CD4-positive, alpha-beta T cell treated with Interleukin-6 at 100 ng/mL for 8 hours (primary cell): Measurements from ENCODE around the gene UBE2L3.
"Not testable (repeated sequence)": the region's sequence is repeated elsewhere in the genome, so short reads cannot be mapped to it uniquely, and the experiment has no call there.

Source experiments
- DNase-seq: peaks from one replicate; pipeline ENCODE4 v3.0.0-alpha.2; 2020; ENCODE audit warnings: mixed read lengths, low spot score

Gene UBE2L3

DNA sequence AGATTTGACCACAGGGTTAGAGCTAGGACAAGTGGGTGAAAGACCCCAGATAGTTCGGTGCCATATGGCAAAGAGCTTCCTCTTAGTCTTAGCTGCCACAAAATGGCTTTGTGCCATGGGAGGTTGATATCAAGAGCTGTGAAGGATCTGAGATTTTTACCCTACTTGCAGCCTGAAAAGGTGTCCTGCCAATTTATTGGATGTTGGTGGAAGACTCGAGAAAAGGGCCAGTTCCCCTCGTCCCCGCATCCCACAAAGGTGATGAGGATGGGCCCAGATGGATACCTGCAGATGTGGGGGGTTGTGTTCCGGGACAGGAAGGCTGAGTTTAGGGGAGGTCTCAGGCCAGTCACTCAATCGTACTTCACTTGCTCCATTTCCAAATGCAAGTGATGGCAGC is 35.1 kb downstream of the UBE2L3 start:
- DNase-seq: no peak

DNA sequence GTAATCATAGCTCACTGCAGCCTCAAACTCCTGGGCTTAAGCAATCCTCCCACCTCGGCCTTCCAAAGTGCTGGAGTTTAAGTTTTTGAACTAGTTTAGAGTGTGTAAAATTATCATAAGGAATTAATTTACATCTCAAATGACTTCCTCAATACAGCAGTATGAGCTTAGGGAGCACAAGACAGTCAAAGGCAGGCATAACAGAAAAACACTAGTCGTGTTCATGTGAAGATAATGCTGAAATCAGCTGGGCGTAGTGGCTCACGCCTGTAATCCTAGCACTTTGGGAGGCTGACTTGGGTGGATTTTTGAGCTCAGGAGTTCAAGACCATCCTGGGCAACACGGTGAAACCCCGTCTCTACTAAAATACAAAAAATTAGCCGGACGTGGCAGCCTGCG is 36.5 kb downstream of the UBE2L3 start:
- no peak for DNase-seq

- no peak for DNase-seq
Observed at GRCh38 chr22:21605887-21606564, 38.5 kb downstream of the UBE2L3 start.

- no peak for DNase-seq
Observed at GRCh38 chr22:21606775-21607174, 39.3 kb downstream of the UBE2L3 start.

GRCh38 chr22:21609556-21610157 is 42.1 kb downstream of the UBE2L3 start:
- DNase-seq: not testable (repeated sequence)

GRCh38 chr22:21611210-21611977 is 43.9 kb downstream of the UBE2L3 start:
- DNase-seq: no peak

GRCh38 chr22:21612858-21613257 is 45.3 kb downstream of the UBE2L3 start:
- DNase-seq: no peak

DNA sequence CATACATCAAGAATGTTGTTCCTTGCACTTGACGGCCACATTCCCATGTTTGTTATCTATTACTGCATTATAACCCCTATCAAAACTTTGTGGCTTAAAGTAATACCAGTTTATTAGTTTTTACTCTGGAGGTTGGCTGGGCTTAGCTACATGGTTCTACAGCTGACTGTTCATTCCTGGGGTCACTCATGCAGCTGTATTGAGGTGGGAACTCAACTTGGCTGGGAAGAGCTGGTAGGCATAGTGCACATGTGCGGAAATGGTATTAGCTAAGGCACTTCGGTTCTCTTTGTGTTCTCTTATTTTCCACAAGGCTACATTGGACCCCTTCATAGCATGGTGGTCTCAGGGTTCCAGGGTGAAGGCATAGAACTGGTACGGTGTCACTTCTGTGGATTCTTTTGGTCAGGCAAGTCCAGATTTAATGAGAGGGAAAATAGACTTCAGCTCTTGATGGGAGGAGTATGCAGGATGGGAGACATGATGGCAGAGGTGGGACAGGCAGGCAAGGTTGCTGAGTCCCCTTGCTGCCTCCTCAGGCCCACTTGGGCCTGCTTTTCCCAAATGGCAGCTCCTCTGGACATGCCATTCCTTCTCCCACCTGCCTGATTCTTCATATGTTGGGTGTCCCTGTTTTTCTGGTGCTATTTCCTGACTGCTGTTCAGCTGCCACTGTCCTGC is 46.2 kb downstream of the UBE2L3 start:
- no peak for DNase-seq

GRCh38 chr22:21615731-21616130 is 48.2 kb downstream of the UBE2L3 start:
- DNase-seq: no peak

DNA sequence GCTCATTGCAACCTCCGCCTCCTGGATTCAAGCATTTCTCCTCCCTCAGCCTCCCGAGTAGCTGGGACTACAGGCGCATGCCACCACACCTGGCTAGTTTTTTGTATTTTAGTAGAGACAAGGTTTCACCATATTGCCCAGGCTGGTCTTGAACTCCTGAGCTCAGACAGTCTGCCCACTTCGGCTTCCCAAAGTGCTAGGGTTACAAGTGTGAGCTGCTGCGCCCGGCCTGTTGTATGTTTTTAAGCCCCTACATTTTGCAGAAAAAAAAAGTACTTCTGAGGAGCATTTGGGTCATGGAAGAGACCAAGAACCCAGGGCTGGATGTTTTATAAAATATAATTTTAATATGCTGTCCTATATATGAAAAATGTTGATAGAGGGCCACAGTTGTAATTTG is 49.8 kb downstream of the UBE2L3 start:
- DNase-seq: not testable (repeated sequence)

DNA sequence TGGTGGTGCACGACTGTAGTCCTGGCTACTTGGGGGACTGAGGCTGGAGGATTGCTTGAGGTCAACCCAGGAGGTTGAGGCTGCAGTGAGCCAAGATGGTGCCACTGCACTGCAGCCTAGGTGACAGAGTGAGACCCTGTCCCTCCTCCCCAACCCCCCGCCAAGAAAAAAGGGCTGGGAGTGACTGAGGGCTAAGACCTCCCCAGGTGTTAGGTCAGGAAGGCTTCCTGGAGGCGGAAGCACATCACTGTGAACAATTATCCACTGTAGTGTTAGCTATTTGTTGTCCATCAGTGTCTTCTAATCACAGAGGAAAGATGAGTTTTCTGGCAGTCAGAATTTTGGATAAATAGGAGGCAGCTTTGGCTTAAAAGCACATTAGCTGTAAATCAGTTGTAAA is 53.5 kb downstream of the UBE2L3 start:
- no peak for DNase-seq

DNA sequence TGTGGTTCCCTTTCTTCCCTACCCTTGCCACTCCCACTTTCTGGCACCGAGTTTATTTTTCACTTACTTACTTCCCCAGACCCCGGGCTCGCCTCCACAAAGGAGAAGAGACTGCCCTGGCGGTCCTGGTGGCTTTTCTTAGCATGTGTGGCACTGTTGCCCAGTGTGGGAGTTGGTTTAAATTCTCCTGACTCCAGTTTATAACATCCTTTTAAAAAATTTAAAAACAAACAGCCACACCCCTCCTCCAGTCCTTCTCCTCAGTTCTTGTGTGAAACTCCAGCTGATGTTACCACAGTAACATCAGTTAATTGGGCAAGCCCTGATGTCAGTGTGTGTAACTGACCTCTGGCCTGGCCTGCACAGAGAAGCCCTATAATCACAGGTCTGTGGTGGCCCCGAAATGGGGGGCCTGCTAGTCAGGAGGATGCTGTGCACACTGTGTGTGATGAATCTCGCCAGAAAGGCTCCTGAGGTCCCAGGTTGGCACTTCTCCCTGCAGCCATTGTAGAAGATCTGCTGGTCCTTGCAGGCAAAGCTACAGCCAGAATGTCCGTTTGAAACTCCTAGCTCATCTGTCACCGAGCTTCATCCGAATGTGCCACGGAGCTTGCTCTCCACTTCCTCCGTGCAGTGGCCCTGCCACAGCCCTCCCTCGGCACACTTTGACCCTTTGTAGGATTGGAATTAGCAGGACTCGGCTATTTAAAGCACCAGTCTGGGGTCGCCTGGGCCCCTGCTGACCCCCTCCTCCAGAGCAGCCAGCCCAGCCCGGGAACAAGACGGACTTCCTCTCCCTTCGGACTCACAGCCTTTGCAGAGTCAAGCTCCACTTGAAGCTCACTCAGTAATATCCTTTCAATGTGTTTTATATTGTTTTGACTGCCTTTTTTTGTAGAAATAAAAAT is 54.8 kb downstream of the UBE2L3 start:
- DNase-seq: no peak

GRCh38 chr22:21622919-21623647 is 55.6 kb downstream of the UBE2L3 start:
- no peak for DNase-seq

DNA sequence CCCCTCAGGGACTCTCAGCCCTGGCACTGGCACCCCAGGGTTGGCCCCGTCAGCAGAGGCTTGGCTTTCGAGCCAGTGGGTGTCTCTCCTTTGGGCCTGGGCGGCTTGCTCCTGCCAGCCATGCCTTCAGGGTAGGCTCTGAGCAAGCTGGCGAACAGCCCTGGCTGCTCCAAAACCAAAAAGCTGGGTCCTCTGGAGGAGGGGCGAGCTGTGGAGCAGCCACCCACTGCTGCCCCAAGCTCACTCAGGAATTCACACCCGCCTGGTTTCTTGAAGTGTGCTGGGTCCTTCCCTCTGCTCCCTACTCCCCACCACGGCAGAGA is 56.1 kb downstream of the UBE2L3 start:
- DNase-seq: no peak

DNA sequence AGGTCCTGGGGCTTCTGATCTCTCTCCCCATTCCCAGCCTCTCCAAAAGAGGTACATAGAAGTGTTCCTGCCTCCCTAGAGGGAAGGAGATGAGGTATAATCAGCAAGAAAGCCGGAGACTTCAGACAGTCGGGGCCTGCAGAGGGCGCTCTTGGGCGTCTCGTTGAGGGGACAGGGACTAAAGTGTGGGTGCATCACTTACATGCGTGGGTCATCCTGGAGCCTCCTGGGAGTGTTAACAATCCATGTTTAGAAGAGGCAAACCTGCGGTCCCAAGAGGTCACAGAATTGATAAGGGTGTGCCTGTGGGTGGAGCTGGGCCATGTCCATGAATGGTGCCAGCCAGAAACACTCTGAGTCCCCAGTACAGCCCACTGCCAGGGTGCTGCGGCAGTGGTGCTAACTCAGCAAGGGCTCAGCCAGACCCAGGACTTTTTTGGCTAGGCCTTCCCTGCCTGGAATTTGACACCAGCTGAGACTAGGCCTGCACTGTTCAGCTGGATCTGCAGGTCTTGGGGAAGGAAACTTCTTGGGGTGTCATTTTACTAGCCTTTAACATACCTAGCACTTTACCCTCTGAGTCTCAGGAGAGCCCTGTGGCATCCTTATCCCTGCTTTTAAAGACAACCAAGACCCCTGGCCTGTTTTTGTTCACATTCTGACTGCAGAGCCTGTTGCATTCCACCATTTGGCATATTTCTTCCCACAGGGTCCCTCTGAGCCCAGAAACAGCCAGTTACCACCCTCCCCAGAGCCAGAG is 56.8 kb downstream of the UBE2L3 start:
- no peak for DNase-seq

- no peak for DNase-seq
Observed at GRCh38 chr22:21624880-21625791, 57.6 kb downstream of the UBE2L3 start.

- no peak for DNase-seq
Observed at GRCh38 chr22:21626073-21626734, 58.7 kb downstream of the UBE2L3 start.

DNA sequence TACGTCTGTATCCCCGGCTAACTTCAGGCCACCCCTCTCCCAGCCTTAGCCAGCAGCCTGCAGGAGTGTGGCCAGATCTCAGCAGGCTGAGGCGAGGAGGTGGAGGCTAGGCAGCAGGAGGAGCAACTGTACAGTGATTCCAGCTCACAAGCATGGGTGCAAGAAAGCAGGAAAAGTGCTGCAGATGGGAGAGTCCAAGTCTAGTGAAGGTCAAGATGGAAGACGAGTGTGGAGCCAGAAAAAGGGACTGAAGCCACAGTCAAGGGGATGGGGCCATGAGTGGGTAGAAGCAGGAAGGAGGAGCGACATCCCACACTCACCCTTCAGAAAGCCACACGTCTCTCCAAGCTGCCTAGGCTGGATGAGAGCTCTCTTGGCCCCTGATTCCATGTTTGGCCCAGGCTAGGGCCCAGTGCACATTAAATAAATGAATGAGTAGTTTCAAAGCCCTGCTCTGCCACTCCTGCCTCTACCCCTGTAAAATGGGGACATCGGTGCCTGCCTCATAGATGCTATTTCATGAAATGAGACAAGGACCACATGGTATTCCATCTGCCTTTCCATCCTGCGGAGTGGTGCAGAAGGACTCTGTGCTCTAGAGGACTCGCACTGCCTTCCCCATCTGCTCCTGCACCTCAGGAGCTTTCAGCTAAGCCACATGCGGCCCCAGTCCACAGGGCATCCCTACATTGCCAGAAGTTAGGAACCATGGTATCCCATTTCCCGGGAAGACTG is 59.4 kb downstream of the UBE2L3 start:
- DNase-seq: no peak
